ENCODE data around the gene PTPRK. TPM values are rescaled to one million over a fixed set of nuclear protein-coding genes. Genes with fewer than 3 reads are reported as not detected.

Gene PTPRK
- total RNA-seq, 2 experiments from 2014 or later: 7.9 to 9.1 TPM

DNA sequence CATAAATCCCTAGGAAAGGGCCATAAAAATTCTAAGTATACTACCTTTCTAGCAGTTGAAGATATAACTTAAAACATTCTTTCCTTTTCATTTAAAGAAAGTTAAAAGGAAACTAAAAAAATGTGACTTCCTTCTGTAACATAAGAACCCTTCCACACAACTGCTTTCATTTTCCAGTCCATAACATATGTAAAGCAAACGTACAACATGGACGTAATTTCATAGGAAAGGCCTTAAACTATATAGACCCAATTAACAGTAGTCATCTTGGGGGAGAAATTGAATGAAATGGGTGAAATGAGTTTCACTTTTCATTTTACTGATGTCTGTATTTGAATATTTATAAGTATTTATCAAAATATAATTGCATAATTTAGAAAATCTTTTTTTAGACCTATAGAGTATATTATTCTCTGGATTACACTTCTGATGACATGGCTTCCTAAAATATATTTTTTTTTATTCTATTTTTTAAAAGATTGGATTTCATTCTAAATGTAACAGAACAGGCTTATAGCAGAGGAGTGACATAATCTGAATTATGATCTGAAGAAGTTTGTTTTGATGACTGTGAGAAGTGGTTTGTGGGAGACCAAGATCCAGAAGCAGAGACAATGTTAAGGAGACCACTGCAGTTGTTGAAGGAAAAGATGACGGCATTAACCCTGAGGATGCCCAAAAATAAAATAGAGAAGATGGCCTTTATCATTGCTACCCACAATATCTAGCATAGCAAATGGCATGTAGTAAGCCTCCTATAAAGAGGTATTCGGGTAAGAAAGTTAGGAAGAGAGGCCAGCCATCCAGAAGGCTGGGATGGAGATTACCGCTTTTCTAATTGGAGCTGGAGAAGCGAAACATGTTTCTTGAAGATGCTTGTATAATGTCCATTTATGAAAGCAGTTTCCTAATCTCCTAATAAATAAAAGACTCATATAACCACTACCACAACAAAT, 260.4 kb downstream of the PTPRK start:
- ChIA-PET CTCF (no interaction called here), POLR2A (no interaction called here)

DNA sequence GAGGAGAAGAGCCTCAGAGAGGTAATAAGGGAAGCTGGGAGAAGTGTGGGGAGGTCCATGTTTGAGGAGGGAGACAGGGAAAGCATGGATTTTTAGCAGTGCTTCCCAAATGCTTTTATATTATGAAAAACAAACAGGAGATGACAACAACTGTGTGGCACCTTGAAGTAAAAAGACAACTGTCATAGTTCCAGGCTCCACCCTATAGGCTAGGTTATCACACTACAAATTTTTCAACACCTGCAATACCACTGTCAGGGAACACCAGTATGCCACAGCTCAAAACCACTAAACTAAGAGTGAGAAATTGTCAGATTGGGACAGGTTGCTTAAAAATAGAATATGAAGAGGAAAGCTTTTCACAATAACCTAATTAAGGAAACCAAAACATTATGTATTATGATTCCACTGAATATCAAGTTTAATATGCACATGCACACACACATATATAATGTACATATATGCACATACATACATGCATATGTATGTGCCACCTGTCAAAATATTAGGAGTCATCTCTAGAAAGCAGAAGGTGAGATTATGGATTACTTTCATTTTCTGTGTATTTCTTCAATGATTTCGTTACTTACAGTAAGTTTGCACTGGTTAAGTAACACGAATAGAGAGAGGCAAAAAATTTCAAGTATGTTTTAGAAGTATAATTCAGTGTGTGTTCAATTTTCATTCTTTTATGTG, 261.2 kb downstream of the PTPRK start:
- ChIA-PET POLR2A (no interaction called here), CTCF (no interaction called here)

DNA sequence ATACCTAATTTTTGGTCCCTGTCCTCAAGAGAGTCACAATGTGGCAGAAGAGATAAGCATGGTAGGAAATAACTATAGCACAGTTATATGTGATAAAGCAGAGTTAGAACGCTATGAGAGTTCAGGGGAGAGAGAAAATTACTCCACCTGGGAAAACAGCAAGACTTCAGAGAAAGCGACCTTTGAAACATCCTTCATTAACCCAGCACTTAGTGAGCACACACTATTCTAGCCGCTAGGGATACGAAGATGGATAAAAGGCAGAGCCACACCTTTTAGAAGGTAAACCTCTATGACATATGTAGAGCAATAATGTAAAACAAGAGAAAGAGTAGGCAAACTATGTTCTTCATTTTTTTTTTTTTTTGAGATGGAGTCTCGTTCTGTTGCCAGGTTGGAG, 264.3 kb downstream of the PTPRK start:
- POLR2A ChIA-PET: no interaction called here
- CTCF ChIA-PET: no interaction called here

DNA sequence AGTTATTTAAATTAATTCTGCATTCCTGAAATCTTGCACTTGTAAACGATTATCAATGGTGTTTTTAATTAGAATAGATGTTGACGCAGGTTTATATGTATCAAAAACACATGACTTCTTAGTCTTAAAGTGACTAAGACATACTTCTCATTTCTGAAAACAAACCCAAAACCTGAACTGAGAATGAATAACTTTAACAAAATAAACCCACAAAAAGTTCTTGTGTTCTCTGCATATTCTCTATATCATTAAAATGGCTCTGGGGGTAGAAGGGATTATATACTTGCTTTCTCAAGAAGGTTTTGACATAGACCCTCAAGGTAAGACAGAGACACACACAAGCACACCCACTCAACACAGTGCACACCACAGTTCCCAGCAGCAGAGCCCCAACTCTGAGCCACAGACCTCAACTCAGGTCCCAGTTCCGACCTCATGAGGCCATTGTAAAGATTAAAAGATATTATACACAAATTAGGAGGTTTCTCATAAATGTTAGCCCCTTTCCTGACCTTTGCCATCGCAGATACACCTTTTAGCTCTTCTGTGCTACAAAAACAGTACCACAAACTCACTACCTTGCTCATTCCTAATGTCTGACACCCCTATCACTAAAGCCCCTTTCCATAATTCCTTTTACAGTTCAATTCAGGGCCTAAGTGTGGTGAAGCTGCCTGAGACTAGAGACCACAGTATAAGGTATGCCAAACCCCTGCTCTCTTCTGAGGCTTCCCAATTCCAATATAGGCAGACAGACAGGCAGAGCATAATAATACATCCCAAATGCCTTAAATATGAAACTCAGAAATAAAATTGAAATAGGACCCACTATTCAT, 267.8 kb downstream of the PTPRK start:
- ChIA-PET POLR2A (interaction anchor here (0.6 kb wide), 1 partner anchor 55 kb away, joined by 3 read pairs; no protein-coding TSS in a partner anchor), CTCF (no interaction called here)

GRCh38 chr6:128251445-128252340, 268.7 kb downstream of the PTPRK start:
- ChIA-PET POLR2A (interaction anchor here (0.6 kb wide), 1 partner anchor 56 kb away, joined by 3 read pairs; no protein-coding TSS in a partner anchor), CTCF (no interaction called here)

DNA sequence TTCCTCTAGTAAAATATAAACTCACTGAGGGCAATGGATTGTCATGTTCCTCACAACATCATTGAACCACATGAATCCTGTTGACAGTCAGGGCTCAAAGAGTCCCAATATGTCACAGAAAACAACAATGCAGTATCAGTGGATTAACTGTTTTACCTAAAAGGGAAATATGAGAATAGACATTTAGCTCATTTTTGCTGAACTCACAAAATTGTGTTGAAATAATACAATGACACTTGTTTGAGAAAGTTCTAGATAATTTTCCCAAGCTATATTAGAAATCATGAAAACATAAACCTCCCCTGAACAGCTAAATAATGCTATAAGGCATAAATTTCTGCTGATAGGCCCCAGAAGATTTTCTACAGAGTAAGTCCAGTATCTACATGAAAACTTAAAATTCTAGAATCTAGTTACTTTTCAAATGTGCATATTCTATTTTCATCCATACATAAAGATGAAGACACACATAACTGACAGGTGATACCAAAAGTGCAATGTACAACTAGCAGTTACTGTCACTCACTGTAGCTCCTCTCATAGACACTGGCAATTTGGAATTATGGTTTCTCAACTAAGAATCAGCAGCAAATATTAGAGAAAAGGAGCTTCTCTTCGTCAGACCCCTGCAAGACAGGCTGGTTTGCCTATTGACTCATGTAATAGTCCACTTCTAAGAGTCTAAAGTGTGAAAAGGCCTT, 269.9 kb downstream of the PTPRK start:
- ChIA-PET CTCF (no interaction called here), POLR2A (no interaction called here)

GRCh38 chr6:128249429-128249828, 271.0 kb downstream of the PTPRK start:
- CTCF ChIA-PET: no interaction called here
- POLR2A ChIA-PET: no interaction called here

- CTCF ChIA-PET: no interaction called here
These were observed 273.7 kb downstream of the PTPRK start for GRCh38 chr6:128246472-128247260.

GRCh38 chr6:128244751-128245405, 275.5 kb downstream of the PTPRK start:
- CTCF ChIA-PET: no interaction called here
- POLR2A ChIA-PET: no interaction called here

More at GRCh38 chr6:128246472-128247260, 273.7 kb downstream of the PTPRK start:
- POLR2A ChIA-PET: no interaction called here

DNA sequence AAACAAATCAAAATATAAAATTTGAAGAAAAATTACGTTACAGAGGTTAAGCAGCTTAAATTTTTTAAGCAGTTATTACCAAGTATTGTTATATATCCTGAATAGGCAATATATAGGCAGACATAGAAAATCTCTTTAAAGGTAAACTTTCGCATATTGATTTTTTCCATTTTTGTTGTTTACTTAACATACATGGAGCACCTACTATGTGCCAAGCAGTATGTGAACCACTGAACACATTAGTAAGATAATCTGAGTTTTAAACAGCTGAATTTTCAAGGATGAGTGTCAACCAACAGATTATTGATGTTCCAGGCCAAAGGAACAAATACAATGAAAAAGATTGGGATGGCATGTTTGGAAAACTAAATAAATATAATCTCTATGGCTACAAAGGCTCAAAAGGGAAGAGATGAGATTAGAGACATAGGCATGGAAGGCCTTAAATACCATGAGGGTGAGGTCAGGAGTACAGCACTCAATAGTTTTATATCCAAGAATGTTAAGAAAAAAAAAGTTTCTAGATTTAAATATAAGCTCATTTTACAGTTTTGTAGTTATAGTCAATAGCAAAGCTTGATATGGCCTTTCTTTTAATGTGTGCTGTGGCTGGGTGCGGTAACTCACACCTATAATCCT, 277.5 kb downstream of the PTPRK start:
- POLR2A ChIA-PET: no interaction called here
- CTCF ChIA-PET: no interaction called here

DNA sequence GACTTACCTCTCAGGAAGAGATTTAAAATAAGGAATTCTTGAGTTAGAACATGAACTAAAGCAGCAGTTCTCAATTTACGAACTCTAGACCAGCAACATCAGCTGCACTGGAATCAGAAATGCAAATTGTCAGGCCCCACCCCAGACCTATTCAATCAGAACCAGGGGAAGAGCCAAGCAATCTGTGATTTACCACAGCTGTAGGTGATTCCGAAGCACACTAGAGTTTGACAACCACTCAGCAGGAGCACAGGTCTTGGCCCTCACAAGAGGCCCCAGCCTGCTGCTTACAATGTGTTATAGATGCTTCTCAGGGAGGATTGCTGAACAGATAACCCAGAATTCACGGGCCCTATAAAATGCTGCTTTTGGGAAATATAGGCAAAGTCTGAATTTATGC, 279.2 kb downstream of the PTPRK start:
- CTCF ChIA-PET: no interaction called here

GRCh38 chr6:128240024-128240428, 280.4 kb downstream of the PTPRK start:
- POLR2A ChIA-PET: no interaction called here

More for the DNA sequence above, 279.2 kb downstream of the PTPRK start:
- POLR2A ChIA-PET: no interaction called here

DNA sequence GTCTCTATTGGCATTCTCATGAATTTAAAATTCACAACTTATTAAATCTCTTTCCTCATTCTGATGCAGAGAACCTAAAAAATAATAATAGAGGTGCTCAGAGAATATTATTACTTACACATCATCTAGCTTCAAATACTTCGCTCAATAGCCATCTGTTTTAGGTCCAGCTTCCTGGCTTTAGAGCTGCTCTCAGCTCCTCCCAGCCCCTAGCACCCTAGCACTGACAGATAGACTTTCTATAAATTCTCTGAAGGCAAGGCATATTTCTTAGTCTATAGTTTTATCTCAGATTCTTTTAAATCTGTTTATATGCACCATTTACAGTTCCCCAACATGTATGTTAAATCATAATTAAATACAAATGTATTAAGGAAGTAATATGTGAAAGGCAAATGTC, 281.3 kb downstream of the PTPRK start:
- ChIA-PET POLR2A (no interaction called here), CTCF (no interaction called here)

More at GRCh38 chr6:128240024-128240428, 280.4 kb downstream of the PTPRK start:
- CTCF ChIA-PET: no interaction called here

DNA sequence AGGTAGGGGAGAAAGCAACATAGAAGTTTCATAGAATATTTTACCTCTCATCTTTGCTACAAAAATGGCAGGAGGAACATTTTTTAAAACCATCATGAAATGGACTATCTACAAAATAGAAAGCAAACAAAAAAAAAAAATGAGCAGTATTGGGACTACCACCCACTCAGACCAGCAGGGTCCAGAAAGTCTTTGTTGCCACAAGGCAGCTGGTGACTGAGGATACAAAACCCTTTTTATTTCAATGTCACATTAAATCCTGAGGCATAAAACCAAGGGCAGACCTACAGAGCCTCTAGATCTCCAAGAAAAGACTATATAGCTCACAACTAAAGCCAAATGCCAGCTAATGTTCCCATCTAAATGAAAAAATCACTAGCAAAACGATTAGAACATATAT, 282.2 kb downstream of the PTPRK start:
- ChIA-PET POLR2A (no interaction called here), CTCF (no interaction called here)

DNA sequence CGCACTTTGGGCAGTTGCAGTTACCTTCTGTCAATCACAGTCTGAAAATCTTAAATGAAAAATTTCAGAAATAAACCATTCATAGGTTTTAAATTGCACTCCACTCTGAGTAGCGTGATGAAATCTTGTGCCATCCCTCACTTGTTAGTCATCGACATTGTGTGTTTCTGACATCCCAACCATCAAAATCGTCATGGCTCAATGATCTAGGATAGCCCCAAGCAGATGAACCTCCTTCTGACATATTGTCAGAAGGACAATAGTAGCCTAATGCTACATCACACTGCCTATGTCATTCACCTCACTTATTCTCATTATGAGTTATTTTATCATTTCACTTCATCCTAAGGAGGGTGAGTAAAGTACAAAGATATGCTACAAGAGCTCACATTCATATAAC, 284.8 kb downstream of the PTPRK start:
- POLR2A ChIA-PET: no interaction called here
- CTCF ChIA-PET: interaction anchor here (0.6 kb wide), 1 partner anchor 622 kb away, joined by 3 read pairs; no protein-coding TSS in a partner anchor

GRCh38 chr6:128233531-128233930, 286.9 kb downstream of the PTPRK start:
- CTCF ChIA-PET: no interaction called here
- POLR2A ChIA-PET: no interaction called here
